GM10248 (cell line): Measurements from ENCODE around the gene SPATA31E1.
"Not testable (repeated sequence)": the region's sequence is repeated elsewhere in the genome, so short reads cannot be mapped to it uniquely, and the experiment has no call there.

Experiments used
- CTCF ChIA-PET: fragments of 300-600 bp; sonication (Branson Sonifier 250); formaldehyde crosslinking; extraction: SDS; loops from one replicate; lab custom pipeline; 2021; ENCODE audit warnings: antibody characterized with exemption; lab: Yijun Ruan, JAX
- POLR2A ChIA-PET: fragments of 350-650 bp; sonication (Branson Sonifier 250); formaldehyde crosslinking; extraction: SDS; loops from one replicate; lab custom pipeline; 2020; ENCODE audit warnings: antibody characterized with exemption; lab: Yijun Ruan, JAX
- DNase-seq: peaks from one replicate; pipeline ENCODE4 v3.0.0; 2012; ENCODE audit errors: extremely low spot score
- TF ChIP-seq, protein P1 (sequence below): IDR thresholded peaks from 2 replicates; pipeline ENCODE4 v1.5.1; 2012; ENCODE audit warnings: mild to moderate bottlenecking, low read depth; ENCODE audit errors: extremely low read depth, missing control alignments, control extremely low read depth

Gene SPATA31E1

DNA sequence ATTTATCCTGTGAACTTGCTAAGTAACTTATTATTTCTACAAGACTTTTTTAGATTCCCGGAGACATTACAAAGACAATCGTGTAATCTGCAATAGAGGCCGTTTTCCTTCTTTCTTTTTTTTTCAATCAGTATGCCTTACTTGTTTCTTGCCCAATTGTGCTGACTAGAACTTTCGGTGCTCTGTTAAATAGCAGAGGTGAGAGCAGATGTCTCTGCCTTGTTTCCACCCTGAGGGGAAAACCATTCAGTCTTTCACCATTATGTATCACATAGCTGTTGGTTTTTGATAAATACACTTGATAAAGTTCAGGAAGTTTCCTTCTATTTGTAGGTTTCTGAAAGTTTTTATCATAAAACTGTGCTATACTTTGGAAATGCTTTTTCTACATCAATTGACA lies 10.3 kb downstream of the SPATA31E1 start:
- TF ChIP-seq, protein P1, sequence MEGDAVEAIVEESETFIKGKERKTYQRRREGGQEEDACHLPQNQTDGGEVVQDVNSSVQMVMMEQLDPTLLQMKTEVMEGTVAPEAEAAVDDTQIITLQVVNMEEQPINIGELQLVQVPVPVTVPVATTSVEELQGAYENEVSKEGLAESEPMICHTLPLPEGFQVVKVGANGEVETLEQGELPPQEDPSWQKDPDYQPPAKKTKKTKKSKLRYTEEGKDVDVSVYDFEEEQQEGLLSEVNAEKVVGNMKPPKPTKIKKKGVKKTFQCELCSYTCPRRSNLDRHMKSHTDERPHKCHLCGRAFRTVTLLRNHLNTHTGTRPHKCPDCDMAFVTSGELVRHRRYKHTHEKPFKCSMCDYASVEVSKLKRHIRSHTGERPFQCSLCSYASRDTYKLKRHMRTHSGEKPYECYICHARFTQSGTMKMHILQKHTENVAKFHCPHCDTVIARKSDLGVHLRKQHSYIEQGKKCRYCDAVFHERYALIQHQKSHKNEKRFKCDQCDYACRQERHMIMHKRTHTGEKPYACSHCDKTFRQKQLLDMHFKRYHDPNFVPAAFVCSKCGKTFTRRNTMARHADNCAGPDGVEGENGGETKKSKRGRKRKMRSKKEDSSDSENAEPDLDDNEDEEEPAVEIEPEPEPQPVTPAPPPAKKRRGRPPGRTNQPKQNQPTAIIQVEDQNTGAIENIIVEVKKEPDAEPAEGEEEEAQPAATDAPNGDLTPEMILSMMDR, result no peak
- POLR2A ChIA-PET, result no interaction called here
- CTCF ChIA-PET, result no interaction called here
- no peak for DNase-seq

DNA sequence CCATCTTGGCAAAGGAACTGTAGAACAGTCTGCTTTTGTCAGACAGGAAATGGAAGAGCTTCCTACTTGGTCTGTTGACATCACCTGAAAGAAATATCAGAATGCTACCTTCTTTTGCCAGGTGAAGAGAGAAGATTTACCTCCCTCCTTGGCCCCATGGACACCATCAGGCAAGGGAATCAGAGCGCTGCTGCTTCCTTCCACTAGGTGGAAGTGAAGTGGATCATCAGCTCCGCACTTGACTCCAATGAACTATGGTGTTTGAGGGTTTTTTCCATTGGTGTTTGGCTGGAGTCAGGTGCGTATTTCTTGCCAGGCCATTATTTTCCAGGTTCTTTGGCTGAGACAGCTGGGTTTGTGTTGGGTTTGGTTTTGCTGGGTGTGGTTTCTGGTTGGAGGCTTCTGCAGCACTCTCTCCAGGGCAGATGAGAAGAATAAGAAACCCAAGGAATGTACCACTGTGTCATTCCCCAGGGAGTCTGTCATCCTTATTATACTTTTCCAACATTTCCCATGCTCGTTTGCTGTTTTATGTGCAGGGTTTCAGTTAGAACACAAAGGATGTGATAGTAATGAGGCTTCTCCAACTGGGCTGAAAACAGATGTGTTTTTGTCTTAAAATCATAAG lies 12.4 kb downstream of the SPATA31E1 start:
- TF ChIP-seq, protein P1, result no peak
- CTCF ChIA-PET, result no interaction called here
- POLR2A ChIA-PET, result no interaction called here
- no peak for DNase-seq

DNA sequence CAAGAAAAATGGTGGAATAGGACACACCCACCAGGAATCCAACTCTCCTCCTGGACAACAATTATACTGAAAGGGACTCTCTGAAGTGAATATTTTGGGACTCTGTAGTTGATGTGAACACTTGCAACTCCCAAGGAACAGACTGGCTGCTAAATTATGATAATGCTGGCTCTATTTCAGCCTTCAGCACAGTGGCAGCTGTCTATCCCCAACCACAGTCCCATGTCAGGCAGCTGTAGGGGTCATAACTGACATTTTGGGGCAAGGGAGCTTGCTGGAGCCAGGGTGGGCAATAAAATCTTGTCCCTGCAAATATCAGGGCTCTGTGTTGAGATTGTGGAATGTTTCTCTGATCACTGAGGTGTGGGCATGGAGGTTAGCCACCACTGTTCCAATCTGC lies 14.2 kb downstream of the SPATA31E1 start:
- ChIA-PET CTCF (no interaction called here), POLR2A (no interaction called here)
- no peak for DNase-seq
- TF ChIP-seq, protein P1, result no peak

DNA sequence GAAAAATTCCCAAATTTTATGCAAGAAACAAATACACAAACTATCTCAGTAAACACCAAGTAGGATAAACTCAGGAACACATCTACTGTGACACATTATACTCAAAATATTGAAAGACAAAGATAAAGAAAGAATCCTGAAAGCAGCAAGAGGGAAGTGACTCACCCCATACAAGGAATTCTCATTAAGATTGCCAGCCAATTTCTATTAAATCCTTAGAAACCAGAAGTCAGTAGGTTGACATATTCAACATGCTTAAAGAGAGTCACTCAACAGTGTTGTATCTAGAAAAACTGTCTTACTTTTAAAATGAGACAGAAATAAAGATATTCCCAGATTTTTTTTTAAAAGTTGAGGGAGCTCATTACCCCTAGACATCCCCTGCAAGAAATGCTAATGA lies 15.5 kb downstream of the SPATA31E1 start:
- TF ChIP-seq, protein P1, result no peak
- POLR2A ChIA-PET, result no interaction called here
- DNase-seq, result no peak
- CTCF ChIA-PET, result no interaction called here

DNA sequence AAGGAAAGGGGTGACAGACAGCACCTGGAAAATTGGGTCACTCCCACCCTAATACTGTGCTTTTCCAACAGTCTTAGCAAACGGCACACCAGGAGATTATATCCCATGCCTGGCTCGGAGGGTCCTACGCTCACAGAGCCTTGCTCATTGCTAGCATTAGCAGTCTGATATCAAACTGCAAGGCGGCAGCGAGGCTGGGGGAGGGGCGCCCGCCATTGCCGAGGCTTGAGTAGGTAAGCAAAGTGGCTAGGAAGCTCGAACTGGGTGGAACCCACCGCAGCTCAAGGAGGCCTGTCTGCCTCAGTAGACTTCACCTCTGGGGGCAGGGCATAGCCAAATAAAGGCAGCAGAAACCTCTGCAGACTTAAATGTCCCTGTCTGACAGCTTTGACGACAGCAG lies 19.7 kb downstream of the SPATA31E1 start:
- CTCF ChIA-PET, POLR2A ChIA-PET, DNase-seq: not testable (repeated sequence)

DNA sequence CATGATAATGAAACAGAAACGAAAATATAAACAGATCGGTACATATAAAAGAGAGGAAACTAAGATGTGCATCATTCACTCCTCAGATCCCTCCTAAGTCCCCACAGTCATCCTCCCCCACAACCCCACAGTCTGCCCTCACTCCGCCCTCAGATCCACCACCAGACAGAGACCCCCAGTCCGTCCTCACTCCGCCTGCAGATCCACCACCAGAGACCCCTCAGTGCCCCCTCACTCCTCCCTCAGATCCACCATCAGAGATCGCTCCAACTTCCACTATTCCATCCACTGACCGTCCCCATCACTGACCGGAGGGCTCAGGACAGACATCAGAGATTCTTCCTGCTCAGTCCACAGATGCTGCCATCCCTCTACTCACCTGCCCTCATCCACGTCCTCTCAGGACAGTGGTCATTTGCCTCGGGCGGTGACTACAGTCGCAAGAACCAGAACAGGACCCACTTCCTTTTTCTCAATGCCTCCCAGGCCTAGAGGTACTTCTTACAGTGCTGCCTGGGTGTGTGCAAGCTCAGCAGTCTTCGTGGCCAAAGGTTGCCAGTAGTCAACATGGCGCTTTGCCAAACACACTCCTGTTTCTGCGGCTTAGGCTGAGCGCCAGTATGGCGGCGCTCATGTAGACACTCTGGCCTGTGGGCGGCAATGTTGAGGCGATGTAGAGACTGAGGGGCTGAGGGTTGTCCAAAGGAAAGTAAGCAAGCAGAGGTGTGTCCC lies 26.8 kb downstream of the SPATA31E1 start:
- POLR2A ChIA-PET, result no interaction called here
- no peak for DNase-seq
- CTCF ChIA-PET, result no interaction called here

DNA sequence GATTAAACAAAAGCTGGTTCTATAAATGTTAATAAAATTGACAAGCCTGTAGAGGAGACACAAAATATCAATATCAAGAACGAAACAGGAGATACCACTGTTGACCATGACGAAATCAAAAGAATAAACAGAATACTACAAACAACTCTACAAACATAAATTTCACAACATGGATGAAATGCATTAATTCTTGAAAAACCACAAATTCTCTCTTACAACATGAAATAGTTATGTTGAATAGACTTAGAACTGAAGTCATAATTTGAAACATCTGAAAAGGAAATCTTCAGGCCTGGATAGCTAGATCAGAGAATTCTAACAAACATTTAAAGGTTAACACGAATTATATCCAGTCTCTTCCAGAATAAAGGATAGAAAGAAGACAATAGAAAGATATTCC lies 28.1 kb downstream of the SPATA31E1 start:
- ChIA-PET CTCF (no interaction called here), POLR2A (no interaction called here)
- no peak for DNase-seq
- TF ChIP-seq, protein P1, result no peak

More for the DNA sequence above, 26.8 kb downstream of the SPATA31E1 start:
- TF ChIP-seq, protein P1, result no peak

DNA sequence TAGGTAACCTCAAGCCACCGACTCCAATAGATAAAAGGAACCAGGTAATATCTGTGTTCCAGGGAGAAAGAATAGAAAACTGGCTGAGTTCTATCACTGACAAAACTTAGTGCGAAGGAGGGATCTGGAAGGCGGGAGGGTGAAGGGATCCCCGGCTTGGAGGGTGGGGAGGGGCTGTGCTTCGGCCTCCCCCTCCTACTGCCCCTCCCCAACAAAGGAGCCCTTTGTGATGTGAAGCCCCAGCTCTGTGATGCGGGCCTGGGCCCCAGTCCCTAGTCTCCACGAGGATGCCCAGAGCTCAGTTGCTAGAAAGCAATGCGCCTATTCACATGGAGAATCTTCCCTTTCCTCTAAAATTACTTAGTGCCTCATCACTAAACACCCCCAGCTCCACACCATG lies 35.0 kb downstream of the SPATA31E1 start, which contains the start of gene SPATA31C1:
SPATA31C1 (plus strand) TSS at position 301 of the 400 bp plus-strand sequence.
- CTCF ChIA-PET, DNase-seq, POLR2A ChIA-PET: not testable (repeated sequence)

DNA sequence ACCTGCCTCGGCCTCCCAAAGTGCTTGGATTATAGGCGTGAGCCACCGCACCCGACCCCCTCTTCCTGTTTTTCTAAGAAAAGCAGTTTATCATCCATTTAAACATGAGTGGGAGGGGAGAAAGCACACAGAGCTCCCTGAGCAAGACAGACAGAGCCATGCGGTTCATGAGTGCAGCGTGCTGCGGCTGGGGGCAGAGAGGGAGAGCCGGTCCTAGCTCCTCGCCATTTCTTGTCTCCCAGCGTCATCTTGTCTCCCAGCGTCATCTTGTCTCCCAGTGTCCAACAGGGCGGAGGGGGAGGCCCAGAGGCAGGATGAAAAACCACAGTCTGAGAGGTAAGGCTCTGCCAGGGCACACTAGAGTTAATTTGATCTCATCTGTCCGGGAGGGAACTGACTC lies 36.3 kb downstream of the SPATA31E1 start:
- DNase-seq, result not testable (repeated sequence)

DNA sequence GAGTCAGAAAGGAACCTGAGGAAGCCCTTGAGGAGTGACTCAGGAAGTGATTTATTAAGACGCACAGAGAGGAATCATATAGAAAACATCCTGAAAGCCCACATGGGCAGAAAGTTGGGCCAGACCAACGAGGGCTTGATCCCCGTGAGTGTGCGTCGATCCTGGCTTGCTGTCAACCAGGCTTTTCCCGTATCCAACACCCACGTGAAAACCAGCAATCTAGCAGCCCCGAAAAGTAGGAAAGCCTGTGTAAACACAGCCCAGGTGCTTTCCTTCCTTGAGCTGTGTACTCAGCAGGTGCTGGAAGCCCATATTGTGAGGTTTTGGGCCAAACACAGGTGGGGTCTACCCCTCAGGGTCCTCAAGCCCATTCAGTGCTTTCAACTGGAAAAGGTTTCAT lies 38.9 kb downstream of the SPATA31E1 start:
- DNase-seq, POLR2A ChIA-PET, CTCF ChIA-PET: not testable (repeated sequence)

More for the DNA sequence above, 36.3 kb downstream of the SPATA31E1 start:
- CTCF ChIA-PET, POLR2A ChIA-PET: not testable (repeated sequence)
